Measurements from ENCODE around the gene MRPL19.
A peak's percentile ranks its signal among the peaks of the same experiment; 100 is the strongest.
"Not testable (repeated sequence)": the region's sequence is repeated elsewhere in the genome, so short reads cannot be mapped to it uniquely, and the experiment has no call there.

MRPL19 gene

GRCh38 chr2:75675908-75676307 is 29.3 kb downstream of the MRPL19 start:
- no peak for DNase-seq

- no peak for DNase-seq
Measured at GRCh38 chr2:75676464-75676863, 29.9 kb downstream of the MRPL19 start.

GRCh38 chr2:75679556-75679955 is 33.0 kb downstream of the MRPL19 start:
- no peak for DNase-seq

- DNase-seq, result no peak
Measured at GRCh38 chr2:75680402-75680801, 33.8 kb downstream of the MRPL19 start.

- not testable (repeated sequence) for DNase-seq
Measured at GRCh38 chr2:75683430-75683829, 36.8 kb downstream of the MRPL19 start.

- no peak for DNase-seq
Measured at GRCh38 chr2:75688196-75688595, 41.6 kb downstream of the MRPL19 start.

- DNase-seq, result no peak
Measured at GRCh38 chr2:75698918-75699317, 52.3 kb downstream of the MRPL19 start.

GRCh38 chr2:75702593-75702992 is 56.0 kb downstream of the MRPL19 start:
- no peak for DNase-seq

- DNase-seq, result no peak
Measured at GRCh38 chr2:75703589-75704287, 57.2 kb downstream of the MRPL19 start.

GRCh38 chr2:75705921-75706320 is 59.3 kb downstream of the MRPL19 start:
- no peak for DNase-seq

GRCh38 chr2:75707901-75708300 is 61.3 kb downstream of the MRPL19 start:
- no peak for DNase-seq

GRCh38 chr2:75709297-75709696 is 62.7 kb downstream of the MRPL19 start:
- no peak for DNase-seq

- no peak for DNase-seq
Measured at GRCh38 chr2:75710220-75710576, 63.6 kb downstream of the MRPL19 start.

GRCh38 chr2:75710577-75711253 is 64.1 kb downstream of the MRPL19 start, which contains the start of gene GCFC2:
Gene GCFC2, minus strand, starts transcription at chr2:75710915. Its CDS starts 60 bp downstream, at chr2:75710855.
- peak; percentile 53 for DNase-seq

GRCh38 chr2:75711590-75711989 is 65.0 kb downstream of the MRPL19 start:
- not testable (repeated sequence) for DNase-seq

- no peak for DNase-seq
Measured at GRCh38 chr2:75716406-75716805, 69.8 kb downstream of the MRPL19 start.

GRCh38 chr2:75719616-75720015 is 73.0 kb downstream of the MRPL19 start:
- no peak for DNase-seq

GRCh38 chr2:75720525-75720924 is 73.9 kb downstream of the MRPL19 start:
- DNase-seq, result no peak

GRCh38 chr2:75722687-75723086 is 76.1 kb downstream of the MRPL19 start:
- no peak for DNase-seq

GRCh38 chr2:75728614-75729419 is 82.2 kb downstream of the MRPL19 start:
- DNase-seq, result no peak

GRCh38 chr2:75729861-75730260 is 83.3 kb downstream of the MRPL19 start:
- DNase-seq, result no peak

- DNase-seq, result no peak
Measured at GRCh38 chr2:75736276-75736675, 89.7 kb downstream of the MRPL19 start.

- DNase-seq, result no peak
Measured at GRCh38 chr2:75737961-75738360, 91.4 kb downstream of the MRPL19 start.
